ENCODE results near the gene ZNF384. TPM values are rescaled to one million over a fixed set of nuclear protein-coding genes. Genes with fewer than 3 reads are reported as not detected.

The ZNF384 gene
- total RNA-seq, 1 donor from 2014 or later: 34.0 TPM

DNA sequence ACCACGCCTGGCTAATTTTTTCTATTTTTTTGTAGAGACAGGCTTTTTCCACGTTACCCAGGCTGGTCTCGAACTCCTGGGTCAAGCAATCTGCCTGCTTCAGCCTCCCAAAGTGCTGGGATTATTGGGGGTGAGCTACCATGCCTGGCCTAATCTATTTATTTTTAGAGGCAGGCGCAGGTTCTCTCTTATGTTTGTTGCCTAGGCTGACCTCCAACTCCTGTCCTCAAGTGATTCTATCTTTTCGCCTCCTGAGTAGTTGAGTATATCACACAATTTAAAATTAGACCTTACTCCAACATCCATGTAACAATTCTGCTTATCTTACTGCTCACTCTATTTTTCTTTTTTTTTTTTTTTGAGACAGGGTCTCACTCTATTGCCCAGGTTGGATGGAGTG lies 35.2 kb downstream of the ZNF384 start:
- TF ChIP-seq, protein P1, sequence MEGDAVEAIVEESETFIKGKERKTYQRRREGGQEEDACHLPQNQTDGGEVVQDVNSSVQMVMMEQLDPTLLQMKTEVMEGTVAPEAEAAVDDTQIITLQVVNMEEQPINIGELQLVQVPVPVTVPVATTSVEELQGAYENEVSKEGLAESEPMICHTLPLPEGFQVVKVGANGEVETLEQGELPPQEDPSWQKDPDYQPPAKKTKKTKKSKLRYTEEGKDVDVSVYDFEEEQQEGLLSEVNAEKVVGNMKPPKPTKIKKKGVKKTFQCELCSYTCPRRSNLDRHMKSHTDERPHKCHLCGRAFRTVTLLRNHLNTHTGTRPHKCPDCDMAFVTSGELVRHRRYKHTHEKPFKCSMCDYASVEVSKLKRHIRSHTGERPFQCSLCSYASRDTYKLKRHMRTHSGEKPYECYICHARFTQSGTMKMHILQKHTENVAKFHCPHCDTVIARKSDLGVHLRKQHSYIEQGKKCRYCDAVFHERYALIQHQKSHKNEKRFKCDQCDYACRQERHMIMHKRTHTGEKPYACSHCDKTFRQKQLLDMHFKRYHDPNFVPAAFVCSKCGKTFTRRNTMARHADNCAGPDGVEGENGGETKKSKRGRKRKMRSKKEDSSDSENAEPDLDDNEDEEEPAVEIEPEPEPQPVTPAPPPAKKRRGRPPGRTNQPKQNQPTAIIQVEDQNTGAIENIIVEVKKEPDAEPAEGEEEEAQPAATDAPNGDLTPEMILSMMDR (IDR thresholded peaks at IDR 0.05; ENCODE audit: insufficient read depth, low read length, poor library complexity, severe bottlenecking): no peak
- H3K4me3 ChIP-seq (ENCODE audit: low read depth, low read length): no peak overlapping the region
- no peaks in the 10 kb centered on the region for H3K36me3 ChIP-seq (ENCODE audit: control insufficient read depth, insufficient read depth, low read length)
- no peak for DNase-seq (ENCODE audit: low read depth)
- no peaks in the 10 kb centered on the region for H3K27me3 ChIP-seq (ENCODE audit: control insufficient read depth, insufficient read depth, low read length)

DNA sequence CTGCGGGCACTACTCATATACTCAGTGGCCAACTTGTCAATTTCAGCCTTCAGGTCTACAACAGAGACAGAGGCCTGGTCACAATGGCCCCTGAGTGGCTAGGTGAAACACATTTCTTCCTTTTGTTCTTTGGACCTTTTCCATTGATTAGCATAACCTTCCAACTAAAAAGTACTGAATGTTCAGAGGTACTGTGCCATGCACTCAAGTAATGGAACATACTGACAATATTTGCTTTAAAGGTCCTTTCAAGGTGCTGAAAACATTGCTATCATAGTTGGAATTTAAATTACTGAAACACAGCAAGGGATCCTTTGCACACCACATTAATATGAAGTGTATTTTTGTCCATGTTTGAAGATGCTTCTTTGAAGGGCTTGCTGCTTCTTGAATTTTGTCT lies 35.8 kb downstream of the ZNF384 start:
- no peak for DNase-seq (ENCODE audit: low read depth)
- H3K4me3 ChIP-seq (ENCODE audit: low read depth, low read length): no peak overlapping the region

DNA sequence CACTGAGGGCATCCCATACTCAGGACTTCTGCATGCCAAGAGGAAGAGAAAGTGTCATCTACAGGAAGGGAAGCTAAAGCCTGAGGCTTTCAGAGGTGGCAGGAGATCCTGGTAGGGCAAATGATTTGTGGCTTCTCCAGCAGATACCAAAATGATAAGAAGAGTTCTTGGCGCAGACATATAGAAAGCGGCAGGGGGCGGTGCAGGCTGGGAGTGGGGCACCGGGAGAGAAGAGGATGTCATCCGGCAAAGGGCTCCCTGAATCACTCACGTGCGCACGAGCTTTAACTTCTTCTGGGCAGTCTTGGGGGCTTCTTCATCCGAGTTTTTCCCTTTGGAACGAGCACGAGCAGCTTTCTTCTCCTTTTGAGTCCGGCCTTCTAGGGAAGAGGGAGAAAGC lies 36.8 kb downstream of the ZNF384 start:
- Histone ChIP-seq H3K27me3 (ENCODE audit: control insufficient read depth, insufficient read depth, low read length) (no peaks in the 10 kb centered on the region), H3K4me3 (ENCODE audit: low read depth, low read length) (no peak overlapping the region), H3K36me3 (ENCODE audit: control insufficient read depth, insufficient read depth, low read length) (no peaks in the 10 kb centered on the region)
- DNase-seq (ENCODE audit: low read depth): no peak
- TF ChIP-seq, protein P1 (IDR thresholded peaks at IDR 0.05; ENCODE audit: insufficient read depth, low read length, poor library complexity, severe bottlenecking): no peak

More for the DNA sequence above, 35.8 kb downstream of the ZNF384 start:
- Histone ChIP-seq H3K36me3 (ENCODE audit: control insufficient read depth, insufficient read depth, low read length) (no peaks in the 10 kb centered on the region), H3K27me3 (ENCODE audit: control insufficient read depth, insufficient read depth, low read length) (no peaks in the 10 kb centered on the region)
- TF ChIP-seq, protein P1 (IDR thresholded peaks at IDR 0.05; ENCODE audit: insufficient read depth, low read length, poor library complexity, severe bottlenecking): no peak

DNA sequence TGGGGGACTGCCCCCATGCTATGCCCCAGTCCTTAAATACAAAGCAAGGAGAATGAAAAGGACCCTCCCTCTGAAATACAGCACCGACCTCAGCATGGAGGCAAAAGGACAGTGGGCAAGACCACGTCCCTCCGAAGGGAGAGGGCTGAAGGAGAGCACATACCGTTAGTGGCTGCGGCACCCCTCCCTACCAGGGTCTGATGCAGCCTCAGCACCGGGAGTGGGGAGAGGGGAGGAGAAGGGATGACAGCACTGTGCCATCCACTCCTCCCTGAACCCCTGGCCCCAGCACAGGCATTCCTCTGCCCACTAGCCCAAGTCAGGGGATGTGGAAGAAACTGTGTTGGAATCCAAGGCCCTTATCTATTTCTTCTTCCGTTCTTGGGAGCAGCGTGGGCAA lies 38.3 kb downstream of the ZNF384 start:
- TF ChIP-seq, protein P1 (IDR thresholded peaks at IDR 0.05; ENCODE audit: insufficient read depth, low read length, poor library complexity, severe bottlenecking): no peak
- Histone ChIP-seq H3K27me3 (ENCODE audit: control insufficient read depth, insufficient read depth, low read length) (no peaks in the 10 kb centered on the region), H3K4me3 (ENCODE audit: low read depth, low read length) (no peak overlapping the region), H3K36me3 (ENCODE audit: control insufficient read depth, insufficient read depth, low read length) (no peaks in the 10 kb centered on the region)
- no peak for DNase-seq (ENCODE audit: low read depth)

DNA sequence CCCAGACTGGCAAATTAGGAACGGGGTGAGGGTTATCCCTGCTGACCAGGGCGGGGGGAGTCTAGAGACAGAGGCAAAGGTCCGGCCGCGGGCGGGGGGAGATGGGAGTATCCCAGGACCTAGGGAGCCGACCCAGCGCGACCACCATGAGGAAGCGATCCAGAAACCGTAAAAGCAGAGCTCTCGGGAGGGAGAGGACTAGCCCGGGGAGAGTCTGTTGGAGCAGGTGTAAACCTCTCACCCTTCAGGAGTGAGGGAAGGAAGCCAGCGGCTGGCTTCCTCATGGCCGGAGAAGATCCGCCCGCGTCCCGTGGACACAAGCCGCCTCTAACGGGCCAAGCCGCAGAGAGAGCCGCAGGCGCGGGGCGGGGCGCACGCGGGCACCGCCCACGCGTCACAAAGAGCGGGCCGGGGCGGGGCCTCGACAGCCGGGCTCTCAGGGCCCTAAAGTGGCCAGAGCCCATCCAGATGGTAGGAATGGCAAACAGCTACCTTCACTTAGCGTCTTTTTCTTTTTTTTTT lies 42.0 kb downstream of the ZNF384 start, which contains the start of gene ACRBP:
TSS of gene ACRBP (minus strand) at position 350 of the 522 bp plus-strand sequence. CDS start at position 284, 66 bp downstream.
- TF ChIP-seq, protein P1 (IDR thresholded peaks at IDR 0.05; ENCODE audit: insufficient read depth, low read length, poor library complexity, severe bottlenecking): no peak
- DNase-seq (ENCODE audit: low read depth): peak; percentile 35

More for the DNA sequence above, 42.0 kb downstream of the ZNF384 start, which contains the start of gene ACRBP:
- Histone ChIP-seq H3K4me3 (ENCODE audit: low read depth, low read length) (peak within 1 kb of the TSS; percentile 35), H3K27me3 (ENCODE audit: control insufficient read depth, insufficient read depth, low read length) (no peaks in the 10 kb centered on the region), H3K36me3 (ENCODE audit: control insufficient read depth, insufficient read depth, low read length) (no peaks in the 10 kb centered on the region)

Data from kidney epithelial cell (primary cell).